Gastrocnemius medialis (tissue), 4 donors: ENCODE results near the gene TDRD7.

Source experiments
- POLR2A ChIP-seq, 2 donors: fragments of 450-650 bp; IDR thresholded peaks; one replicate each; pipeline ENCODE4 v1.6.1; 2017; ENCODE audit warnings: antibody characterized with exemption in 2 of 2, mild to moderate bottlenecking in 2 of 2, moderate library complexity in 2 of 2
- TF ChIP-seq, protein P1 (sequence below), 5 experiments: fragments of 450-650 bp in 3 of 5; fragments of 200-600 bp in 2 of 5; sonication (generic) in 2 of 5; IDR thresholded peaks in 4 of 5; conservative IDR thresholded peaks in 1 of 5; 1 replicate in 4 of 5; 2 replicates in 1 of 5; pipeline ENCODE4 v1.5.1; 2016 to 2019; ENCODE audit warnings: antibody characterized with exemption in 5 of 5, mild to moderate bottlenecking in 3 of 5, moderate library complexity in 3 of 5

DNA sequence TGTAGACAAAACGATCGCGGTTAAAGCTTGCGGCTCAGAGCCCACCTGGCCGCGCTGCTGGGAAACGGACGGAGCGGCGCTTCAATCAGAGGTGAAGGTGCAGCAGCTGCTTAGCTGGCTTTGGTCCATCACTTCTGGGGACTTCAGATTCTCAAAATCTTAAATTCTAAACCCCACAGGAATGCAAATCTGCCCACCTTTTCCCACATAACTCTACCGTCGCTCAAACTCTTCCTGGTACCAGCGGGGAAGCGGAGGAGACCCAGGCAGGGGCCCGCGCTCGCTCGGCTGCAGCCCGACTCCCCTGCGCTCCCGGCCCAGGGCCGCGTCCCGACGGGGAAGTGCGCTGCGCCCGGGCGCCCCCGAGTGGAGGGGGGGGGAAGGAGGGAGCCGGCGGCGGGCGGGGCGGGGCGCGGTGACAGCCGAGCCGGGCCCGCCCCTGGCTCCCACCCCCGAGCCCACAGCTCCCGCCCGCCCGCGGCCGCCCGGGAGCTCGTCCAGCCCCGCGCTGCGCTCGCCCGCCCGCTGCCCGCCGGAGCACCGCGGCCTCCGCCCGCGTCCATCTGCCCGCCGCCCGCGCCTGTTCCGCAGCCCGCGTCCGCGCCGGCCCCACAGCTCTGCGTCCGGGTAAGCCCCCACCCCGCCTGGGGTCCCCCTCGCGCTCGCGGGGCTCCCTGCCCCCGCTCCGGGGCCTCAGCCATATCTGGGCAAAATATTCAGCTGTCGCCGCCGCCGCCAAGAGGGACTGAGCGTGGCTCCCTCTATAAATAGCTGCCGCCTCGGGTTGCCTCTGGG lies 89.5 kb downstream of the TDRD7 start, which contains the start of gene TMOD1:
- no peak for TF ChIP-seq POLR2A (IDR thresholded peaks at IDR 0.05)
- TF ChIP-seq, protein P1, sequence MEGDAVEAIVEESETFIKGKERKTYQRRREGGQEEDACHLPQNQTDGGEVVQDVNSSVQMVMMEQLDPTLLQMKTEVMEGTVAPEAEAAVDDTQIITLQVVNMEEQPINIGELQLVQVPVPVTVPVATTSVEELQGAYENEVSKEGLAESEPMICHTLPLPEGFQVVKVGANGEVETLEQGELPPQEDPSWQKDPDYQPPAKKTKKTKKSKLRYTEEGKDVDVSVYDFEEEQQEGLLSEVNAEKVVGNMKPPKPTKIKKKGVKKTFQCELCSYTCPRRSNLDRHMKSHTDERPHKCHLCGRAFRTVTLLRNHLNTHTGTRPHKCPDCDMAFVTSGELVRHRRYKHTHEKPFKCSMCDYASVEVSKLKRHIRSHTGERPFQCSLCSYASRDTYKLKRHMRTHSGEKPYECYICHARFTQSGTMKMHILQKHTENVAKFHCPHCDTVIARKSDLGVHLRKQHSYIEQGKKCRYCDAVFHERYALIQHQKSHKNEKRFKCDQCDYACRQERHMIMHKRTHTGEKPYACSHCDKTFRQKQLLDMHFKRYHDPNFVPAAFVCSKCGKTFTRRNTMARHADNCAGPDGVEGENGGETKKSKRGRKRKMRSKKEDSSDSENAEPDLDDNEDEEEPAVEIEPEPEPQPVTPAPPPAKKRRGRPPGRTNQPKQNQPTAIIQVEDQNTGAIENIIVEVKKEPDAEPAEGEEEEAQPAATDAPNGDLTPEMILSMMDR (IDR thresholded peaks at IDR 0.05 in 4 of 5, conservative IDR thresholded peaks at IDR 0.05 in 1 of 5) = peak in 1 of 5 experiments; percentile 13
